Stomach (tissue), 4 donors: ENCODE data around the gene PGLYRP1.

ENCODE experiments used
- CTCF ChIP-seq, 7 experiments: fragments of 450-650 bp in 4 of 7; fragments of 200-600 bp in 3 of 7; sonication (generic) in 3 of 7; IDR thresholded peaks; one replicate each; pipeline ENCODE4 v1.5.1; 2016 to 2019; ENCODE audit warnings: antibody characterized with exemption in 7 of 7, control low read depth in 2 of 7, mild to moderate bottlenecking in 1 of 7
- EP300 ChIP-seq: sonication (generic); formaldehyde crosslinking; IDR thresholded peaks from one replicate; pipeline ENCODE4 v1.6.1; 2017; ENCODE audit warnings: antibody characterized with exemption
- POLR2A ChIP-seq, 4 donors: fragments of 450-650 bp; IDR thresholded peaks; one replicate each; pipeline ENCODE4 v1.6.1; 2016; ENCODE audit warnings: antibody characterized with exemption in 4 of 4, control low read depth in 2 of 4, mild to moderate bottlenecking in 1 of 4, moderate library complexity in 1 of 4
- POLR2AphosphoS5 ChIP-seq, 3 donors: sonication (generic); formaldehyde crosslinking; IDR thresholded peaks; one replicate each; pipeline ENCODE4 v1.6.1; 2016; ENCODE audit warnings: antibody characterized with exemption in 3 of 3

GRCh38 chr19:45971260-45971902 lies 51.5 kb downstream of the PGLYRP1 start:
- no peak for TF ChIP-seq CTCF (IDR thresholded peaks at IDR 0.05)
- no peak for TF ChIP-seq POLR2AphosphoS5 (IDR thresholded peaks at IDR 0.05)
- TF ChIP-seq POLR2A (IDR thresholded peaks at IDR 0.05): no peak
- TF ChIP-seq EP300: no peak
